ENCODE data around the gene KRT6A. TPM values are rescaled to one million over a fixed set of nuclear protein-coding genes. Genes with fewer than 3 reads are reported as not detected.

KRT6A gene
- total RNA-seq, 1 experiment from 2014 or later: 0.24 TPM

DNA sequence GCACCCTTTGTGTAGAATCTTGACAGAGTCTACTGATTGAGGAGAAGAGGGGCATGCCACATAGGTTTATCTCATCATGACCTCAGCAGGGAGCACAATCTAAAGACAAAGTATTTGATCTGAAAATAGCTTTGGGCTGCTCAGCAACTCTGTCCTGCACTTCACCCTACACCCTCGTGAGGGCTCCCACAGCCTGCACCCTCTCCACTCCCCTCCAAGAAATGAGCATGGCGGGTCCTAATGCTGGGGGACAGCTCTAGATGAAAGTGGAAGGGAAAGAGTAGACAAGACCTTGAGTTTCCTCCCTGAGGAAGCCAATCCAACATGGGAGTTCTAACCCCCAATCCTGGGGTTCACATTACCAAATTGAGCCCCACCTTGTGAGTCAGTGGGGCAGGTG lies 37.8 kb upstream of the KRT6A start:
- BruUV-seq (replicated peaks): no TSS peak
- no peaks in the 10 kb centered on the region for H3K4me1 ChIP-seq (ENCODE audit: insufficient read depth, low read length, poor library complexity, severe bottlenecking)
- CTCF ChIA-PET: no interaction called here
- DNase-seq (ENCODE audit: low spot score): no peak
- POLR2A ChIA-PET (ENCODE audit: low non-redundant PET): no interaction called here
- intact Hi-C loops (cut with micrococcal nuclease; ENCODE audit: unreplicated experiment): no loop called here
- H3K27me3 ChIP-seq (replicated peaks; ENCODE audit: insufficient read depth, low read depth, low read length, poor library complexity): no peaks in the 10 kb centered on the region
- no peak overlapping the region for H3K4me3 ChIP-seq (ENCODE audit: low read depth, low read length, poor library complexity, severe bottlenecking)
- H3K27ac ChIP-seq (ENCODE audit: low read depth, low read length, poor library complexity, severe bottlenecking): no peak overlapping the region
- TF ChIP-seq EZH2 (IDR thresholded peaks at IDR 0.05; ENCODE audit: borderline replicate concordance, low read depth, low read length, poor library complexity, severe bottlenecking): no peak
- TF ChIP-seq, protein P1, sequence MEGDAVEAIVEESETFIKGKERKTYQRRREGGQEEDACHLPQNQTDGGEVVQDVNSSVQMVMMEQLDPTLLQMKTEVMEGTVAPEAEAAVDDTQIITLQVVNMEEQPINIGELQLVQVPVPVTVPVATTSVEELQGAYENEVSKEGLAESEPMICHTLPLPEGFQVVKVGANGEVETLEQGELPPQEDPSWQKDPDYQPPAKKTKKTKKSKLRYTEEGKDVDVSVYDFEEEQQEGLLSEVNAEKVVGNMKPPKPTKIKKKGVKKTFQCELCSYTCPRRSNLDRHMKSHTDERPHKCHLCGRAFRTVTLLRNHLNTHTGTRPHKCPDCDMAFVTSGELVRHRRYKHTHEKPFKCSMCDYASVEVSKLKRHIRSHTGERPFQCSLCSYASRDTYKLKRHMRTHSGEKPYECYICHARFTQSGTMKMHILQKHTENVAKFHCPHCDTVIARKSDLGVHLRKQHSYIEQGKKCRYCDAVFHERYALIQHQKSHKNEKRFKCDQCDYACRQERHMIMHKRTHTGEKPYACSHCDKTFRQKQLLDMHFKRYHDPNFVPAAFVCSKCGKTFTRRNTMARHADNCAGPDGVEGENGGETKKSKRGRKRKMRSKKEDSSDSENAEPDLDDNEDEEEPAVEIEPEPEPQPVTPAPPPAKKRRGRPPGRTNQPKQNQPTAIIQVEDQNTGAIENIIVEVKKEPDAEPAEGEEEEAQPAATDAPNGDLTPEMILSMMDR (conservative IDR thresholded peaks at IDR 0.05; ENCODE audit: low read depth, low read length): no peak
- H3K36me3 ChIP-seq (ENCODE audit: insufficient read depth, low read length, poor library complexity, severe bottlenecking): no peaks in the 10 kb centered on the region
- no peaks in the 10 kb centered on the region for H3K9me3 ChIP-seq (ENCODE audit: low read depth, low read length, poor library complexity, severe bottlenecking)

GRCh38 chr12:52530366-52530765 lies 37.3 kb upstream of the KRT6A start:
- Histone ChIP-seq H3K36me3 (ENCODE audit: insufficient read depth, low read length, poor library complexity, severe bottlenecking) (no peaks in the 10 kb centered on the region), H3K27ac (ENCODE audit: low read depth, low read length, poor library complexity, severe bottlenecking) (no peak overlapping the region), H3K27me3 (replicated peaks; ENCODE audit: insufficient read depth, low read depth, low read length, poor library complexity) (no peaks in the 10 kb centered on the region), H3K4me3 (ENCODE audit: low read depth, low read length, poor library complexity, severe bottlenecking) (no peak overlapping the region), H3K4me1 (ENCODE audit: insufficient read depth, low read length, poor library complexity, severe bottlenecking) (no peaks in the 10 kb centered on the region), H3K9me3 (ENCODE audit: low read depth, low read length, poor library complexity, severe bottlenecking) (no peaks in the 10 kb centered on the region)
- POLR2A ChIA-PET (ENCODE audit: low non-redundant PET): no interaction called here
- CTCF ChIA-PET: no interaction called here
- TF ChIP-seq, protein P1 (conservative IDR thresholded peaks at IDR 0.05; ENCODE audit: low read depth, low read length): no peak
- TF ChIP-seq EZH2 (IDR thresholded peaks at IDR 0.05; ENCODE audit: borderline replicate concordance, low read depth, low read length, poor library complexity, severe bottlenecking): no peak
- intact Hi-C loops (cut with micrococcal nuclease; ENCODE audit: unreplicated experiment): no loop called here
- no TSS peak for BruUV-seq (replicated peaks)
- DNase-seq (ENCODE audit: low spot score): no peak

DNA sequence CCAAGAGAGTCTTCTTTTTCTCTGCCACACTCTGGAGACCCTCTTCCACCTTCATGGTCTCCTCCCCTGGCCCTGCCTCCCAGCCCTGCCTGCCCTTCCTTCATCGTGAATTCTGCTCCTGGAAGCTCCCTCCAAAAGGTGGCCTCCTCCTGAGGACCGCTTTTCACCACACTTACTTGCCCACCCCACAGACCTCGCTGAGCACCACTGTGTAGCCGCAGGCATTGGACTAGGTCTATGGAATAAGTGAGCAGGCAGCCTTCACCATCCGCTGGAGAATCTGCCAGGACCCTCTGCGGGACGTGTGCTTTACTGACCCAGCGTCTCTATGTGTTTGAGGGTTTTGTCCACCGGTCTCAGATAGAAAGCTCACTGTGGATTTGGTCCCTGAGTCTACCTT lies 36.8 kb upstream of the KRT6A start:
- no peaks in the 10 kb centered on the region for H3K27me3 ChIP-seq (replicated peaks; ENCODE audit: insufficient read depth, low read depth, low read length, poor library complexity)
- TF ChIP-seq, protein P1 (conservative IDR thresholded peaks at IDR 0.05; ENCODE audit: low read depth, low read length): no peak
- no peak for TF ChIP-seq EZH2 (IDR thresholded peaks at IDR 0.05; ENCODE audit: borderline replicate concordance, low read depth, low read length, poor library complexity, severe bottlenecking)
- no peaks in the 10 kb centered on the region for H3K9me3 ChIP-seq (ENCODE audit: low read depth, low read length, poor library complexity, severe bottlenecking)
- no peak for DNase-seq (ENCODE audit: low spot score)
- H3K27ac ChIP-seq (ENCODE audit: low read depth, low read length, poor library complexity, severe bottlenecking): no peak overlapping the region
- intact Hi-C loops (cut with micrococcal nuclease; ENCODE audit: unreplicated experiment): no loop called here
- no TSS peak for BruUV-seq (replicated peaks)
- no peaks in the 10 kb centered on the region for H3K4me1 ChIP-seq (ENCODE audit: insufficient read depth, low read length, poor library complexity, severe bottlenecking)
- ChIA-PET CTCF (interaction anchor here (0.6 kb wide), 1 partner anchor 19 kb away, joined by 5 read pairs; no protein-coding TSS in a partner anchor), POLR2A (ENCODE audit: low non-redundant PET) (no interaction called here)
- no peaks in the 10 kb centered on the region for H3K36me3 ChIP-seq (ENCODE audit: insufficient read depth, low read length, poor library complexity, severe bottlenecking)
- H3K4me3 ChIP-seq (ENCODE audit: low read depth, low read length, poor library complexity, severe bottlenecking): no peak overlapping the region

Measured in A673 (cell line).